B cell (primary cell): Measurements from ENCODE around the gene MAP3K21. TPM values are rescaled to one million over a fixed set of nuclear protein-coding genes. Genes with fewer than 3 reads are reported as not detected.
A peak's percentile ranks its signal among the peaks of the same experiment; 100 is the strongest.

Source experiments
- ATAC-seq: fragments of 200-7000 bp; cut with Tn5 transposase; one replicate; pipeline ENCODE4 v1.10.0; 2021; ENCODE audit warnings: low read depth, mild to moderate bottlenecking, moderate number of reproducible peaks, moderate library complexity
- CTCF ChIA-PET: fragments of 350-600 bp; sonication (Branson Sonifier 250); formaldehyde crosslinking; loops from one replicate; lab custom pipeline; 2021; ENCODE audit warnings: antibody characterized with exemption, inconsistent platforms; lab: Charles Lee
- POLR2A ChIA-PET: fragments of 350-600 bp; sonication (Branson Sonifier 250); formaldehyde crosslinking; loops from one replicate; lab custom pipeline; 2021; ENCODE audit warnings: antibody characterized with exemption; lab: Charles Lee
- DNase-seq: peaks from one replicate; pipeline ENCODE4 v3.0.0; 2013
- H2AFZ ChIP-seq: 2 replicates; pipeline ENCODE4 v1.6.1; 2012; ENCODE audit warnings: mild to moderate bottlenecking, low read depth, low read length; ENCODE audit not compliant: insufficient read depth, poor library complexity, severe bottlenecking
- H3K27ac ChIP-seq, 2 donors: 1 replicate in 1 of 2; 2 replicates in 1 of 2; pipeline ENCODE4 v1.5.1; 2012 to 2013; ENCODE audit warnings: low read length in 2 of 2, mild to moderate bottlenecking in 2 of 2, moderate library complexity in 1 of 2
- H3K27me3 ChIP-seq, 4 experiments: fragments of 200-600 bp in 1 of 4; sonication (generic) in 1 of 4; replicated peaks in 1 of 4; 1 replicate in 2 of 4; 2 replicates in 2 of 4; pipeline versions ENCODE4 v1.6.1 to v1.7.0; 2013 to 2016; ENCODE audit warnings: low read length in 3 of 4, mild to moderate bottlenecking in 2 of 4, mixed read lengths in 1 of 4, moderate library complexity in 1 of 4; ENCODE audit not compliant: insufficient read depth in 4 of 4, control insufficient read depth in 3 of 4; ENCODE audit errors: control extremely low read depth in 1 of 4
- H3K36me3 ChIP-seq, 2 experiments: replicated peaks in 1 of 2; 1 replicate in 1 of 2; 2 replicates in 1 of 2; pipeline versions ENCODE4 v1.6.1 to v1.7.1; 2013; ENCODE audit warnings: low read length in 1 of 2; ENCODE audit not compliant: insufficient read depth in 2 of 2, control insufficient read depth in 1 of 2; ENCODE audit errors: control extremely low read depth in 1 of 2, extremely low read depth in 1 of 2
- H3K4me1 ChIP-seq, 2 donors: fragments of 200-600 bp in 1 of 2; sonication (generic) in 1 of 2; 1 replicate in 1 of 2; 2 replicates in 1 of 2; pipeline versions ENCODE4 v1.5.1 to v1.6.1; 2013 to 2017; ENCODE audit warnings: low read length in 2 of 2; ENCODE audit not compliant: control insufficient read depth in 2 of 2, insufficient read depth in 2 of 2
- H3K4me2 ChIP-seq: replicated peaks from 2 replicates; pipeline ENCODE3; 2012; ENCODE audit warnings: mild to moderate bottlenecking, low read depth, low read length; ENCODE audit not compliant: poor library complexity, severe bottlenecking
- H3K4me3 ChIP-seq, 5 experiments: fragments of 200-600 bp in 1 of 5; sonication (generic) in 1 of 5; 1 replicate in 3 of 5; 2 replicates in 2 of 5; pipeline versions ENCODE4 v1.5.1 to v1.7.0; 2011 to 2016; ENCODE audit warnings: low read length in 4 of 5, mild to moderate bottlenecking in 4 of 5, low read depth in 2 of 5, control low read depth in 1 of 5, moderate library complexity in 1 of 5; ENCODE audit not compliant: insufficient read depth in 1 of 5; ENCODE audit errors: control extremely low read depth in 1 of 5, extremely low read depth in 1 of 5
- H3K79me2 ChIP-seq: fragments of 200-600 bp; sonication (generic); one replicate; pipeline ENCODE4 v1.6.0; 2016; ENCODE audit warnings: low read length; ENCODE audit not compliant: control insufficient read depth, insufficient read depth
- H3K9ac ChIP-seq: fragments of 200-600 bp; sonication (generic); 2 replicates; pipeline ENCODE4 v1.6.1; 2017; ENCODE audit warnings: mild to moderate bottlenecking, low read length, moderate library complexity
- H3K9me3 ChIP-seq, 3 donors: one replicate each; pipeline versions ENCODE4 v1.6.1 to v1.7.1; 2013; ENCODE audit warnings: low read length in 2 of 3; ENCODE audit not compliant: control insufficient read depth in 2 of 3, insufficient read depth in 1 of 3; ENCODE audit errors: control extremely low read depth in 1 of 3
- H4K20me1 ChIP-seq: 2 replicates; pipeline ENCODE4 v1.6.0; 2012; ENCODE audit warnings: mild to moderate bottlenecking, low read length; ENCODE audit not compliant: insufficient read depth, control insufficient read depth, poor library complexity, severe bottlenecking
- H3K27ac Mint-ChIP-seq: one replicate; pipeline ENCODE4 v1.8.0; 2021; ENCODE audit warnings: mixed read lengths
- H3K27me3 Mint-ChIP-seq: one replicate; pipeline ENCODE4 v1.8.0; 2021; ENCODE audit warnings: mixed read lengths
- H3K4me1 Mint-ChIP-seq: one replicate; pipeline ENCODE4 v1.8.0; 2021; ENCODE audit warnings: mixed read lengths
- H3K4me3 Mint-ChIP-seq: one replicate; pipeline ENCODE4 v1.8.0; 2021; ENCODE audit warnings: mixed read lengths
- H3K9me3 Mint-ChIP-seq: one replicate; pipeline ENCODE4 v1.8.0; 2022; ENCODE audit warnings: mixed read lengths; ENCODE audit not compliant: insufficient read depth
- EZH2 ChIP-seq: IDR thresholded peaks from 2 replicates; pipeline ENCODE4 v1.6.1; 2012; ENCODE audit warnings: borderline replicate concordance, low read depth, mild to moderate bottlenecking, moderate library complexity, low read length; ENCODE audit not compliant: insufficient read depth, poor library complexity, severe bottlenecking
- WGBS: methylation state at CpG from one replicate; pipeline ENCODE4 v1.1.5; 2013; ENCODE audit warnings: missing lambda C conversion rate; ENCODE audit not compliant: insufficient coverage; 5-methylcytosine and 5-hydroxymethylcytosine counted together
- intact Hi-C: fragments of 100-400 bp; cut with micrococcal nuclease; formaldehyde crosslinking; loops from one replicate; pipeline ENCODE4 v1.10.0; 2022
- polyA plus RNA-seq: library from polyadenylated mRNA; depleted of rRNA; stranded (reverse); fragments of >200 nt; gene quantifications from 2 replicates; pipeline ENCODE4 v1.2.3, GENCODE V29; 2012
- total RNA-seq, 2 donors: library from RNA; stranded (reverse); fragments of 120-200 nt in 1 of 2; gene quantifications; 1 replicate in 1 of 2; 2 replicates in 1 of 2; pipeline versions ENCODE4 v1.2.3 to v1.2.4, GENCODE V29; 2013 to 2022
- TF ChIP-seq, protein P1 (sequence below): fragments of 200-600 bp; IDR thresholded peaks from one replicate; pipeline ENCODE4 v1.8.0; 2022; ENCODE audit warnings: antibody characterized with exemption, mild to moderate bottlenecking

MAP3K21 gene
- total and polyA plus RNA-seq, 2 donors (not counting 1 experiment from before 2014, with no cell fraction given): 1.5 to 3.7 TPM

DNA sequence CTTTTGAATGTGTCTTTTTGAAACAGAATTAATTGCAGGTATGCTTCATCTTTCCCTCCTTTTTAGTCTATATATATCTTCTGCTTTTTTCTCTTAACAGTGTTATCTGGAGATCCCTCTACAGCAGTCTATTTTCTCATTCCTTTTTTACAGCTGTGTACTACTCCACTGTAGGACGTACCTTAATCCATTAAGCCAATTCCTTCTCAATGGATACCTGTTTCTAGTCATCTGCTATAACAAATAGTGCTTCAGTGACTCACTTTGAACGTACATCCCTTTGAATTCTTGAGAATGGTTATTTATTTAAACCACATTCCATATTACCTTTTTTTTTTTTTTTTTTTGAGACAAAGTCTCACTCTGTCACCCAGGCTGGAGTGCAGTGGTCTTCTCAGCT, 47.6 kb upstream of the MAP3K21 start:
- Histone ChIP-seq H2AFZ (no peak overlapping the region), H3K36me3 (no peaks in the 10 kb centered on the region), H4K20me1 (no peaks in the 10 kb centered on the region), H3K79me2 (no peaks in the 10 kb centered on the region), H3K27ac (no peak overlapping the region), H3K4me3 (no peak overlapping the region), H3K27me3 (no peaks in the 10 kb centered on the region), H3K9me3 (no peaks in the 10 kb centered on the region), H3K9ac (no peak overlapping the region), H3K4me2 (no peak overlapping the region), H3K4me1 (peaks cover 7 to 11% of the 10 kb centered on the region in 2 donors)
- Mint-ChIP-seq H3K4me1 (peaks cover 14% of the 10 kb centered on the region), H3K9me3 (no peaks in the 10 kb centered on the region), H3K4me3 (no peak overlapping the region), H3K27ac (no peak overlapping the region), H3K27me3 (no peaks in the 10 kb centered on the region)
- CTCF ChIA-PET: no interaction called here
- no peak for DNase-seq
- no CpG with 5 or more reads among the region's 2 CpGs for WGBS
- intact Hi-C loops: no loop called here
- POLR2A ChIA-PET: no interaction called here
- no peak for TF ChIP-seq EZH2
- TF ChIP-seq, protein P1, sequence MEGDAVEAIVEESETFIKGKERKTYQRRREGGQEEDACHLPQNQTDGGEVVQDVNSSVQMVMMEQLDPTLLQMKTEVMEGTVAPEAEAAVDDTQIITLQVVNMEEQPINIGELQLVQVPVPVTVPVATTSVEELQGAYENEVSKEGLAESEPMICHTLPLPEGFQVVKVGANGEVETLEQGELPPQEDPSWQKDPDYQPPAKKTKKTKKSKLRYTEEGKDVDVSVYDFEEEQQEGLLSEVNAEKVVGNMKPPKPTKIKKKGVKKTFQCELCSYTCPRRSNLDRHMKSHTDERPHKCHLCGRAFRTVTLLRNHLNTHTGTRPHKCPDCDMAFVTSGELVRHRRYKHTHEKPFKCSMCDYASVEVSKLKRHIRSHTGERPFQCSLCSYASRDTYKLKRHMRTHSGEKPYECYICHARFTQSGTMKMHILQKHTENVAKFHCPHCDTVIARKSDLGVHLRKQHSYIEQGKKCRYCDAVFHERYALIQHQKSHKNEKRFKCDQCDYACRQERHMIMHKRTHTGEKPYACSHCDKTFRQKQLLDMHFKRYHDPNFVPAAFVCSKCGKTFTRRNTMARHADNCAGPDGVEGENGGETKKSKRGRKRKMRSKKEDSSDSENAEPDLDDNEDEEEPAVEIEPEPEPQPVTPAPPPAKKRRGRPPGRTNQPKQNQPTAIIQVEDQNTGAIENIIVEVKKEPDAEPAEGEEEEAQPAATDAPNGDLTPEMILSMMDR: no peak
- no peak for ATAC-seq

DNA sequence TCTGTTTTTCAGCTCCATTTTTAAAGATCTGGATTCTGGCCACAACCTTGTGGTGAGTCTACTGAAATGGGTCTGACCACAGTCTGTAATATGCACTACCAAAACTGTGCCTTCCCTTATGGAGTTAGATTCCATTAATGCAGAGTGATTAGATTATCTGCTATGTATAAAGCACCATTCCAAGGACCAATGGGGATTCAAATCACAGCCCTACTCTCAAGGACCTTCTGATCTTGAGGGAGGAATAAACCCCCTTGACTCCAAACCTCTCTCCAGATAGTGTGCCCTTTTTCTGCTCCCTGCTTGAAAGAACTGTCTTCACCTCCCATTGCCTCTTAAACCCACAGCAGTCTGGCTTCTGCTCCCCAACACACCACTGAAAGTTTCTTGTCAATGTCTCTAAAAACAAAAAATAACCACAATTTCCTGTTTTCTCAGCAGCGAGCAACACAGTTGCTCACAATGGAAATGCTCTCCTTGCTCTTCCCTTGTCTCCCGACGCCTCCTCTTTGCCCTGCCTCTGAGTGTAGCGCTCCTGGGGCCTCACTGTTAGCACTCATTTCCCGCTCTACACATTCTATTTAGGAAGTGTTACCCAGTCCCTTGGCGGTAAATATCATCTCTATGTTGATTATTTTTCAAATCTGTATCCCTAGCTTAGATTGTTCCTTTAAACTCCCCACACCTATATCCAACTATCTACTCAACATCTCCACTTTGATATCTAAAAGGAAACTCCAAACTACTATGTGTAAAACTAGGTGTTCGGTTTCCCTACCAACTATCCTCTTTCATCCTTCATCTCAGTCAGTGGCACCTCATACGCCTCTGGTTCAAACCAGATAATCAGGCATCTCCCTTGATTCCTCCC, 45.6 kb upstream of the MAP3K21 start:
- Histone ChIP-seq H3K27ac (no peak overlapping the region), H3K79me2 (no peaks in the 10 kb centered on the region), H3K9me3 (no peaks in the 10 kb centered on the region), H3K36me3 (no peaks in the 10 kb centered on the region), H4K20me1 (no peaks in the 10 kb centered on the region), H2AFZ (peak overlapping the region; percentile 7), H3K4me3 (no peak overlapping the region), H3K4me1 (peaks cover 7 to 11% of the 10 kb centered on the region in 2 donors), H3K27me3 (no peaks in the 10 kb centered on the region), H3K4me2 (peak overlapping the region; percentile 12), H3K9ac (no peak overlapping the region)
- intact Hi-C loops: no loop called here
- WGBS: 42% methylated on average over 7 of the region's 8 CpGs
- DNase-seq (no peak), ATAC-seq (peak; percentile 28)
- CTCF ChIA-PET: no interaction called here
- H3K4me1 Mint-ChIP-seq: peaks cover 14% of the 10 kb centered on the region
- POLR2A ChIA-PET: no interaction called here
- peak overlapping the region; percentile 14 for H3K4me3 Mint-ChIP-seq
- H3K9me3 Mint-ChIP-seq: no peaks in the 10 kb centered on the region
- peak overlapping the region; percentile 23 for H3K27ac Mint-ChIP-seq
- H3K27me3 Mint-ChIP-seq: no peaks in the 10 kb centered on the region
- TF ChIP-seq, protein P1: no peak
- TF ChIP-seq EZH2: no peak
